Sigmoid colon (tissue), 4 donors: Measurements from ENCODE around the gene TSHZ1.

ENCODE experiments used
- EP300 ChIP-seq, 4 donors: sonication (generic); formaldehyde crosslinking; IDR thresholded peaks; one replicate each; pipeline ENCODE4 v1.6.1; 2017; ENCODE audit warnings: antibody characterized with exemption in 4 of 4
- POLR2A ChIP-seq, 2 donors: fragments of 450-650 bp; IDR thresholded peaks; one replicate each; pipeline ENCODE4 v1.6.1; 2016; ENCODE audit warnings: antibody characterized with exemption in 2 of 2, mild to moderate bottlenecking in 2 of 2, moderate library complexity in 2 of 2
- POLR2AphosphoS5 ChIP-seq, 4 donors: sonication (generic); formaldehyde crosslinking; IDR thresholded peaks; one replicate each; pipeline ENCODE4 v1.6.1; 2017; ENCODE audit warnings: antibody characterized with exemption in 4 of 4
- TF ChIP-seq, protein P1 (sequence below), 4 experiments: fragments of 450-650 bp in 3 of 4; fragments of 200-600 bp in 1 of 4; IDR thresholded peaks; one replicate each; pipeline ENCODE4 v1.5.1; 2016 to 2019; ENCODE audit warnings: antibody characterized with exemption in 4 of 4, mild to moderate bottlenecking in 3 of 4, moderate library complexity in 2 of 4

DNA sequence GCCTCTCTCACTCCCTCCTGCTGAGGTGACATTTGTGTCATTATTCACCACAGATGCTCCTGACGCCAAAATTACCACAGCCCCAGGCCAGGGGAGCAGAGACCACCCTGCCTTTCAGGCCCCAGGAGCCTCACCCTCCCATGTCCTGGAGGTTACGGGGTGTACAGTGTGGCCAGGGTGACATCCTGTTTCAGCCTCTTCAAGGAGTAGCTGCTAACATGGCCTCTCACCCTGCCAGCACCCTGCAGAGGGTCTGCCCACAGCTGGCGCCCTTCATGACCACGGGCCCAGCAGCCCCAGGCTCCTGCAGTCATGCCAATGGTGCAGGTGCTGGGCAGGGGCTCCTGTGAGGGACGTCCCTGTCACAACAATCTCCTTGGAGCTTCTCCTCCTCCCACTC lies 124.3 kb downstream of the TSHZ1 start:
- no peak for TF ChIP-seq EP300 (IDR thresholded peaks at IDR 0.05)
- TF ChIP-seq, protein P1, sequence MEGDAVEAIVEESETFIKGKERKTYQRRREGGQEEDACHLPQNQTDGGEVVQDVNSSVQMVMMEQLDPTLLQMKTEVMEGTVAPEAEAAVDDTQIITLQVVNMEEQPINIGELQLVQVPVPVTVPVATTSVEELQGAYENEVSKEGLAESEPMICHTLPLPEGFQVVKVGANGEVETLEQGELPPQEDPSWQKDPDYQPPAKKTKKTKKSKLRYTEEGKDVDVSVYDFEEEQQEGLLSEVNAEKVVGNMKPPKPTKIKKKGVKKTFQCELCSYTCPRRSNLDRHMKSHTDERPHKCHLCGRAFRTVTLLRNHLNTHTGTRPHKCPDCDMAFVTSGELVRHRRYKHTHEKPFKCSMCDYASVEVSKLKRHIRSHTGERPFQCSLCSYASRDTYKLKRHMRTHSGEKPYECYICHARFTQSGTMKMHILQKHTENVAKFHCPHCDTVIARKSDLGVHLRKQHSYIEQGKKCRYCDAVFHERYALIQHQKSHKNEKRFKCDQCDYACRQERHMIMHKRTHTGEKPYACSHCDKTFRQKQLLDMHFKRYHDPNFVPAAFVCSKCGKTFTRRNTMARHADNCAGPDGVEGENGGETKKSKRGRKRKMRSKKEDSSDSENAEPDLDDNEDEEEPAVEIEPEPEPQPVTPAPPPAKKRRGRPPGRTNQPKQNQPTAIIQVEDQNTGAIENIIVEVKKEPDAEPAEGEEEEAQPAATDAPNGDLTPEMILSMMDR (IDR thresholded peaks at IDR 0.05), result no peak
- no peak for TF ChIP-seq POLR2AphosphoS5 (IDR thresholded peaks at IDR 0.05)
- TF ChIP-seq POLR2A (IDR thresholded peaks at IDR 0.05), result no peak
